ENCODE measurements around the gene PLPPR2. TPM values are rescaled to one million over a fixed set of nuclear protein-coding genes. Genes with fewer than 3 reads are reported as not detected.
"Not testable (repeated sequence)": the region's sequence is repeated elsewhere in the genome, so short reads cannot be mapped to it uniquely, and the experiment has no call there.

PLPPR2 gene
- 9.4 and 14.3 TPM in 2 replicates for total RNA-seq (ENCODE audit: low replicate concordance)

GRCh38 chr19:11355160-11356073 lies at the start of gene PLPPR2:
TSS of gene PLPPR2 (plus strand) at chr19:11355432. CDS start at chr19:11357674, 2,242 bp downstream.
- no peak for TF ChIP-seq CTCF (IDR thresholded peaks at IDR 0.05; ENCODE audit: insufficient read depth, low read length)
- peak within 1 kb of the TSS; percentile 94 for H3K4me3 ChIP-seq (ENCODE audit: low read depth, low read length)
- peak; percentile 79 for DNase-seq (ENCODE audit: low read depth)

GRCh38 chr19:11306337-11306736 lies 48.9 kb upstream of the PLPPR2 start:
- no peak for TF ChIP-seq CTCF (IDR thresholded peaks at IDR 0.05; ENCODE audit: insufficient read depth, low read length)
- no peak for DNase-seq (ENCODE audit: low read depth)

GRCh38 chr19:11320278-11320995 lies 34.8 kb upstream of the PLPPR2 start:
- DNase-seq (ENCODE audit: low read depth); H3K4me3 ChIP-seq (ENCODE audit: low read depth, low read length): not testable (repeated sequence)

More at GRCh38 chr19:11306337-11306736, 48.9 kb upstream of the PLPPR2 start:
- H3K4me3 ChIP-seq (ENCODE audit: low read depth, low read length) = no peak overlapping the region

- TF ChIP-seq CTCF (IDR thresholded peaks at IDR 0.05; ENCODE audit: insufficient read depth, low read length) = no peak
- no peak overlapping the region for H3K4me3 ChIP-seq (ENCODE audit: low read depth, low read length)
- no peak for DNase-seq (ENCODE audit: low read depth)
Observed at GRCh38 chr19:11321191-11322126, 33.8 kb upstream of the PLPPR2 start.

- no peak overlapping the region for H3K4me3 ChIP-seq (ENCODE audit: low read depth, low read length)
- no peak for DNase-seq (ENCODE audit: low read depth)
- no peak for TF ChIP-seq CTCF (IDR thresholded peaks at IDR 0.05; ENCODE audit: insufficient read depth, low read length)
Observed at GRCh38 chr19:11322269-11323024, 32.8 kb upstream of the PLPPR2 start.

GRCh38 chr19:11323601-11324078 lies 31.6 kb upstream of the PLPPR2 start:
- H3K4me3 ChIP-seq (ENCODE audit: low read depth, low read length) = no peak overlapping the region
- DNase-seq (ENCODE audit: low read depth) = no peak
- TF ChIP-seq CTCF (IDR thresholded peaks at IDR 0.05; ENCODE audit: insufficient read depth, low read length) = no peak

Data from fibroblast of the aortic adventitia (primary cell).